ENCODE results near the gene SNX32.

The SNX32 gene

GRCh38 chr11:65833297-65834030, at the start of gene SNX32:
Gene SNX32, plus strand, starts transcription at chr11:65833963. Its CDS starts 103 bp downstream, at chr11:65834066.
- DNase-seq = peak; percentile 97

- DNase-seq = no peak
Observed at GRCh38 chr11:65785319-65786007, 48.3 kb upstream of the SNX32 start.

- no peak for DNase-seq
Observed at GRCh38 chr11:65786008-65786785, 47.6 kb upstream of the SNX32 start.

GRCh38 chr11:65786786-65787636, 46.8 kb upstream of the SNX32 start, which contains the start of gene OVOL1:
Gene OVOL1, plus strand, starts transcription at chr11:65787063. Its CDS starts 311 bp downstream, at chr11:65787374.
- DNase-seq = peak; percentile 91

GRCh38 chr11:65787649-65788622, 45.8 kb upstream of the SNX32 start:
- DNase-seq = no peak

GRCh38 chr11:65788821-65789220, 44.9 kb upstream of the SNX32 start:
- no peak for DNase-seq

GRCh38 chr11:65789230-65790103, 44.3 kb upstream of the SNX32 start:
- DNase-seq = no peak

GRCh38 chr11:65790104-65790901, 43.5 kb upstream of the SNX32 start:
- DNase-seq = no peak

- no peak for DNase-seq
Observed at GRCh38 chr11:65790902-65791650, 42.7 kb upstream of the SNX32 start.

GRCh38 chr11:65791719-65792213, 42.0 kb upstream of the SNX32 start:
- no peak for DNase-seq

GRCh38 chr11:65792456-65792855, 41.3 kb upstream of the SNX32 start:
- DNase-seq = peak; percentile 50

GRCh38 chr11:65793144-65793581, 40.6 kb upstream of the SNX32 start:
- no peak for DNase-seq

GRCh38 chr11:65793625-65794400, 40.0 kb upstream of the SNX32 start:
- no peak for DNase-seq

- no peak for DNase-seq
Observed at GRCh38 chr11:65794570-65795510, 38.9 kb upstream of the SNX32 start.

GRCh38 chr11:65796726-65797601, 36.8 kb upstream of the SNX32 start:
- DNase-seq = no peak
